B cell (primary cell): ENCODE measurements around the gene COMMD4. TPM values are rescaled to one million over a fixed set of nuclear protein-coding genes. Genes with fewer than 3 reads are reported as not detected.

Experiments
- ATAC-seq: fragments of 200-7000 bp; cut with Tn5 transposase; one replicate; pipeline ENCODE4 v1.10.0; 2021; ENCODE audit warnings: low read depth, mild to moderate bottlenecking, moderate number of reproducible peaks, moderate library complexity
- CTCF ChIA-PET: fragments of 350-600 bp; sonication (Branson Sonifier 250); formaldehyde crosslinking; loops from one replicate; lab custom pipeline; 2021; ENCODE audit warnings: antibody characterized with exemption, inconsistent platforms; lab: Charles Lee
- POLR2A ChIA-PET: fragments of 350-600 bp; sonication (Branson Sonifier 250); formaldehyde crosslinking; loops from one replicate; lab custom pipeline; 2021; ENCODE audit warnings: antibody characterized with exemption; lab: Charles Lee
- DNase-seq: peaks from one replicate; pipeline ENCODE4 v3.0.0; 2013
- H2AFZ ChIP-seq: 2 replicates; pipeline ENCODE4 v1.6.1; 2012; ENCODE audit warnings: mild to moderate bottlenecking, low read depth, low read length; ENCODE audit not compliant: insufficient read depth, poor library complexity, severe bottlenecking
- H3K27ac ChIP-seq, 2 donors: 1 replicate in 1 of 2; 2 replicates in 1 of 2; pipeline ENCODE4 v1.5.1; 2012 to 2013; ENCODE audit warnings: low read length in 2 of 2, mild to moderate bottlenecking in 2 of 2, moderate library complexity in 1 of 2
- H3K27me3 ChIP-seq, 4 experiments: fragments of 200-600 bp in 1 of 4; sonication (generic) in 1 of 4; replicated peaks in 1 of 4; 1 replicate in 2 of 4; 2 replicates in 2 of 4; pipeline versions ENCODE4 v1.6.1 to v1.7.0; 2013 to 2016; ENCODE audit warnings: low read length in 3 of 4, mild to moderate bottlenecking in 2 of 4, mixed read lengths in 1 of 4, moderate library complexity in 1 of 4; ENCODE audit not compliant: insufficient read depth in 4 of 4, control insufficient read depth in 3 of 4; ENCODE audit errors: control extremely low read depth in 1 of 4
- H3K36me3 ChIP-seq, 2 experiments: replicated peaks in 1 of 2; 1 replicate in 1 of 2; 2 replicates in 1 of 2; pipeline versions ENCODE4 v1.6.1 to v1.7.1; 2013; ENCODE audit warnings: low read length in 1 of 2; ENCODE audit not compliant: insufficient read depth in 2 of 2, control insufficient read depth in 1 of 2; ENCODE audit errors: control extremely low read depth in 1 of 2, extremely low read depth in 1 of 2
- H3K4me1 ChIP-seq, 2 donors: fragments of 200-600 bp in 1 of 2; sonication (generic) in 1 of 2; 1 replicate in 1 of 2; 2 replicates in 1 of 2; pipeline versions ENCODE4 v1.5.1 to v1.6.1; 2013 to 2017; ENCODE audit warnings: low read length in 2 of 2; ENCODE audit not compliant: control insufficient read depth in 2 of 2, insufficient read depth in 2 of 2
- H3K4me2 ChIP-seq: replicated peaks from 2 replicates; pipeline ENCODE3; 2012; ENCODE audit warnings: mild to moderate bottlenecking, low read depth, low read length; ENCODE audit not compliant: poor library complexity, severe bottlenecking
- H3K4me3 ChIP-seq, 5 experiments: fragments of 200-600 bp in 1 of 5; sonication (generic) in 1 of 5; 1 replicate in 3 of 5; 2 replicates in 2 of 5; pipeline versions ENCODE4 v1.5.1 to v1.7.0; 2011 to 2016; ENCODE audit warnings: low read length in 4 of 5, mild to moderate bottlenecking in 4 of 5, low read depth in 2 of 5, control low read depth in 1 of 5, moderate library complexity in 1 of 5; ENCODE audit not compliant: insufficient read depth in 1 of 5; ENCODE audit errors: control extremely low read depth in 1 of 5, extremely low read depth in 1 of 5
- H3K79me2 ChIP-seq: fragments of 200-600 bp; sonication (generic); one replicate; pipeline ENCODE4 v1.6.0; 2016; ENCODE audit warnings: low read length; ENCODE audit not compliant: control insufficient read depth, insufficient read depth
- H3K9ac ChIP-seq: fragments of 200-600 bp; sonication (generic); 2 replicates; pipeline ENCODE4 v1.6.1; 2017; ENCODE audit warnings: mild to moderate bottlenecking, low read length, moderate library complexity
- H3K9me3 ChIP-seq, 3 donors: one replicate each; pipeline versions ENCODE4 v1.6.1 to v1.7.1; 2013; ENCODE audit warnings: low read length in 2 of 3; ENCODE audit not compliant: control insufficient read depth in 2 of 3, insufficient read depth in 1 of 3; ENCODE audit errors: control extremely low read depth in 1 of 3
- H4K20me1 ChIP-seq: 2 replicates; pipeline ENCODE4 v1.6.0; 2012; ENCODE audit warnings: mild to moderate bottlenecking, low read length; ENCODE audit not compliant: insufficient read depth, control insufficient read depth, poor library complexity, severe bottlenecking
- H3K27ac Mint-ChIP-seq: one replicate; pipeline ENCODE4 v1.8.0; 2021; ENCODE audit warnings: mixed read lengths
- H3K27me3 Mint-ChIP-seq: one replicate; pipeline ENCODE4 v1.8.0; 2021; ENCODE audit warnings: mixed read lengths
- H3K4me1 Mint-ChIP-seq: one replicate; pipeline ENCODE4 v1.8.0; 2021; ENCODE audit warnings: mixed read lengths
- H3K4me3 Mint-ChIP-seq: one replicate; pipeline ENCODE4 v1.8.0; 2021; ENCODE audit warnings: mixed read lengths
- H3K9me3 Mint-ChIP-seq: one replicate; pipeline ENCODE4 v1.8.0; 2022; ENCODE audit warnings: mixed read lengths; ENCODE audit not compliant: insufficient read depth
- EZH2 ChIP-seq: IDR thresholded peaks from 2 replicates; pipeline ENCODE4 v1.6.1; 2012; ENCODE audit warnings: borderline replicate concordance, low read depth, mild to moderate bottlenecking, moderate library complexity, low read length; ENCODE audit not compliant: insufficient read depth, poor library complexity, severe bottlenecking
- WGBS: methylation state at CpG from one replicate; pipeline ENCODE4 v1.1.5; 2013; ENCODE audit warnings: missing lambda C conversion rate; ENCODE audit not compliant: insufficient coverage; 5-methylcytosine and 5-hydroxymethylcytosine counted together
- intact Hi-C: fragments of 100-400 bp; cut with micrococcal nuclease; formaldehyde crosslinking; loops from one replicate; pipeline ENCODE4 v1.10.0; 2022
- polyA plus RNA-seq: library from polyadenylated mRNA; depleted of rRNA; stranded (reverse); fragments of >200 nt; gene quantifications from 2 replicates; pipeline ENCODE4 v1.2.3, GENCODE V29; 2012
- total RNA-seq, 2 donors: library from RNA; stranded (reverse); fragments of 120-200 nt in 1 of 2; gene quantifications; 1 replicate in 1 of 2; 2 replicates in 1 of 2; pipeline versions ENCODE4 v1.2.3 to v1.2.4, GENCODE V29; 2013 to 2022
- TF ChIP-seq, protein P1 (sequence below): fragments of 200-600 bp; IDR thresholded peaks from one replicate; pipeline ENCODE4 v1.8.0; 2022; ENCODE audit warnings: antibody characterized with exemption, mild to moderate bottlenecking

Gene COMMD4
- total and polyA plus RNA-seq, 2 donors (not counting 1 experiment from before 2014, with no cell fraction given), result 57.9 to 63.5 TPM

DNA sequence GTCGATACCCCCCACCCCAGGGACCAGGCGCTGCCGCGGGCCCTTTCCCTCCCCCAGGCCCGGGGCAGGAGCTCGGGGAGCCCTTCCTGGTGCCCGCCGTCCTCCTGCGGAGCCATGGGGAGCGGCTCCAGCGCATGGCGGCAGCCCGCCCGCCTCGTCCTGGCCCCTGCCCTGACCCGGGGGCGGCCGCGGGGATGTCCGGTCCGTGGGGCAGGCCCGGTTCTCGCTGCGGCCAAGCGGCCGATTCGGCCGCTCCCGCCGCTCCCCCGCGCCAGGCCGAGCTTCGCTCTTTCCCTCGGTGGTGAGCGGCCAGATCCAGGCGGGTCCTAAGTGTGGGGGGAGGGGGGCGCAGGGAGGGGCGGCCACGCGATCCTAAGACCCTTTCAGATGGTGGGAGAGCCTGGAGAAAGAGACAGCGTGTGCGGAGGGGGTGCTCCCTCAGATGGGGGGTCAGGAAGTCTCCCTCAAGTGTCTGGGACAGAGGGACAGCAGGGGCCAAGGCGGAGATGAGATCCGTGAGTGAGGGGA lies 12.2 kb downstream of the COMMD4 start:
- H3K36me3 ChIP-seq, result peaks cover 0 to 8% of the 10 kb centered on the region in 2 experiments
- intact Hi-C loops, result no loop called here
- Mint-ChIP-seq H3K4me1 (peaks cover 45% of the 10 kb centered on the region), H3K27ac (peak overlapping the region; percentile 94), H3K9me3 (peaks cover 8% of the 10 kb centered on the region), H3K27me3 (no peaks in the 10 kb centered on the region), H3K4me3 (peak overlapping the region; percentile 80)
- peak overlapping the region in 4 of 5 experiments; percentile 59 to 82 (median 74) for H3K4me3 ChIP-seq
- H4K20me1 ChIP-seq, result no peaks in the 10 kb centered on the region
- peak overlapping the region; percentile 23 for H2AFZ ChIP-seq
- WGBS, result 2% methylated on average over 43 of the region's 45 CpGs
- DNase-seq (peak; percentile 43), ATAC-seq (no peak)
- peaks cover 0 to 57% (median 27%) of the 10 kb centered on the region in 3 donors for H3K9me3 ChIP-seq
- H3K79me2 ChIP-seq, result no peaks in the 10 kb centered on the region
- TF ChIP-seq EZH2, result no peak
- TF ChIP-seq, protein P1, sequence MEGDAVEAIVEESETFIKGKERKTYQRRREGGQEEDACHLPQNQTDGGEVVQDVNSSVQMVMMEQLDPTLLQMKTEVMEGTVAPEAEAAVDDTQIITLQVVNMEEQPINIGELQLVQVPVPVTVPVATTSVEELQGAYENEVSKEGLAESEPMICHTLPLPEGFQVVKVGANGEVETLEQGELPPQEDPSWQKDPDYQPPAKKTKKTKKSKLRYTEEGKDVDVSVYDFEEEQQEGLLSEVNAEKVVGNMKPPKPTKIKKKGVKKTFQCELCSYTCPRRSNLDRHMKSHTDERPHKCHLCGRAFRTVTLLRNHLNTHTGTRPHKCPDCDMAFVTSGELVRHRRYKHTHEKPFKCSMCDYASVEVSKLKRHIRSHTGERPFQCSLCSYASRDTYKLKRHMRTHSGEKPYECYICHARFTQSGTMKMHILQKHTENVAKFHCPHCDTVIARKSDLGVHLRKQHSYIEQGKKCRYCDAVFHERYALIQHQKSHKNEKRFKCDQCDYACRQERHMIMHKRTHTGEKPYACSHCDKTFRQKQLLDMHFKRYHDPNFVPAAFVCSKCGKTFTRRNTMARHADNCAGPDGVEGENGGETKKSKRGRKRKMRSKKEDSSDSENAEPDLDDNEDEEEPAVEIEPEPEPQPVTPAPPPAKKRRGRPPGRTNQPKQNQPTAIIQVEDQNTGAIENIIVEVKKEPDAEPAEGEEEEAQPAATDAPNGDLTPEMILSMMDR, result no peak
- CTCF ChIA-PET, result interaction anchor here (2.0 to 7.0 kb wide), 2 partner anchors 19 to 106 kb away, joined by 6 to 52 read pairs; partner anchors contain the start of gene MAN2C1
- peak overlapping the region; percentile 92 to 94 for H3K27ac ChIP-seq
- POLR2A ChIA-PET, result interaction anchor here (0.8 to 3.3 kb wide), 6 partner anchors 9 to 390 kb away, joined by 3 to 25 read pairs (median 4); partner anchors contain the start of genes COMMD4, MAN2C1, SIN3A and SNUPN
- H3K9ac ChIP-seq, result peak overlapping the region; percentile 79
- peak overlapping the region; percentile 95 for H3K4me2 ChIP-seq
- H3K27me3 ChIP-seq, result no peaks in the 10 kb centered on the region
- H3K4me1 ChIP-seq, result peaks cover 31 to 47% of the 10 kb centered on the region in 2 donors
